ENCODE results near the gene BIRC7.

The BIRC7 gene

GRCh38 chr20:63223826-63224207 is 11.9 kb upstream of the BIRC7 start:
- no peaks in the 10 kb centered on the region for H3K9me3 ChIP-seq (ENCODE audit: control insufficient read depth in 5 of 5, low read length in 5 of 5)
- H3K36me3 ChIP-seq (ENCODE audit: control insufficient read depth in 5 of 5, insufficient read depth in 5 of 5, low read length in 5 of 5), result no peaks in the 10 kb centered on the region
- no peaks in the 10 kb centered on the region for H3K4me1 ChIP-seq (ENCODE audit: control insufficient read depth in 5 of 5, insufficient read depth in 5 of 5, low read length in 5 of 5)
- peaks cover 11 to 27% (median 25%) of the 10 kb centered on the region in 5 donors for H3K27me3 ChIP-seq (ENCODE audit: control insufficient read depth in 5 of 5, insufficient read depth in 4 of 5, low read length in 5 of 5)
- H3K27ac ChIP-seq (ENCODE audit: low read depth, low read length), result no peak overlapping the region
- H3K4me3 ChIP-seq (ENCODE audit: low read depth in 1 of 5, low read length in 5 of 5), result no peak overlapping the region
- H3K9ac ChIP-seq (ENCODE audit: low read length in 5 of 5), result no peak overlapping the region

GRCh38 chr20:63224412-63225081 is 11.2 kb upstream of the BIRC7 start:
- H3K27me3 ChIP-seq (ENCODE audit: control insufficient read depth in 5 of 5, insufficient read depth in 4 of 5, low read length in 5 of 5), result peaks cover 18 to 31% (median 27%) of the 10 kb centered on the region in 5 donors
- no peaks in the 10 kb centered on the region for H3K36me3 ChIP-seq (ENCODE audit: control insufficient read depth in 5 of 5, insufficient read depth in 5 of 5, low read length in 5 of 5)
- H3K9me3 ChIP-seq (ENCODE audit: control insufficient read depth in 5 of 5, low read length in 5 of 5), result no peaks in the 10 kb centered on the region
- no peak overlapping the region for H3K4me3 ChIP-seq (ENCODE audit: low read depth in 1 of 5, low read length in 5 of 5)
- no peak overlapping the region for H3K27ac ChIP-seq (ENCODE audit: low read depth, low read length)
- no peak overlapping the region for H3K9ac ChIP-seq (ENCODE audit: low read length in 5 of 5)
- no peaks in the 10 kb centered on the region for H3K4me1 ChIP-seq (ENCODE audit: control insufficient read depth in 5 of 5, insufficient read depth in 5 of 5, low read length in 5 of 5)

GRCh38 chr20:63225082-63225454 is 10.6 kb upstream of the BIRC7 start:
- no peak overlapping the region for H3K4me3 ChIP-seq (ENCODE audit: low read depth in 1 of 5, low read length in 5 of 5)
- no peak overlapping the region for H3K9ac ChIP-seq (ENCODE audit: low read length in 5 of 5)
- no peaks in the 10 kb centered on the region for H3K36me3 ChIP-seq (ENCODE audit: control insufficient read depth in 5 of 5, insufficient read depth in 5 of 5, low read length in 5 of 5)
- H3K9me3 ChIP-seq (ENCODE audit: control insufficient read depth in 5 of 5, low read length in 5 of 5), result no peaks in the 10 kb centered on the region
- H3K27ac ChIP-seq (ENCODE audit: low read depth, low read length), result no peak overlapping the region
- H3K4me1 ChIP-seq (ENCODE audit: control insufficient read depth in 5 of 5, insufficient read depth in 5 of 5, low read length in 5 of 5), result no peaks in the 10 kb centered on the region
- H3K27me3 ChIP-seq (ENCODE audit: control insufficient read depth in 5 of 5, insufficient read depth in 4 of 5, low read length in 5 of 5), result peaks cover 19 to 29% (median 26%) of the 10 kb centered on the region in 5 donors

- Histone ChIP-seq H3K27me3 (ENCODE audit: control insufficient read depth in 5 of 5, insufficient read depth in 4 of 5, low read length in 5 of 5) (peaks cover 22 to 33% (median 23%) of the 10 kb centered on the region in 5 donors), H3K27ac (ENCODE audit: low read depth, low read length) (no peak overlapping the region), H3K36me3 (ENCODE audit: control insufficient read depth in 5 of 5, insufficient read depth in 5 of 5, low read length in 5 of 5) (no peaks in the 10 kb centered on the region), H3K9ac (ENCODE audit: low read length in 5 of 5) (no peak overlapping the region), H3K4me3 (ENCODE audit: low read depth in 1 of 5, low read length in 5 of 5) (no peak overlapping the region), H3K4me1 (ENCODE audit: control insufficient read depth in 5 of 5, insufficient read depth in 5 of 5, low read length in 5 of 5) (peaks cover 0 to 7% (median 0%) of the 10 kb centered on the region in 5 donors), H3K9me3 (ENCODE audit: control insufficient read depth in 5 of 5, low read length in 5 of 5) (no peaks in the 10 kb centered on the region)
These were observed 9.4 kb upstream of the BIRC7 start for GRCh38 chr20:63226042-63226943.

GRCh38 chr20:63227260-63227659 is 8.4 kb upstream of the BIRC7 start:
- Histone ChIP-seq H3K9ac (ENCODE audit: low read length in 5 of 5) (no peak overlapping the region), H3K4me3 (ENCODE audit: low read depth in 1 of 5, low read length in 5 of 5) (no peak overlapping the region), H3K9me3 (ENCODE audit: control insufficient read depth in 5 of 5, low read length in 5 of 5) (no peaks in the 10 kb centered on the region), H3K36me3 (ENCODE audit: control insufficient read depth in 5 of 5, insufficient read depth in 5 of 5, low read length in 5 of 5) (no peaks in the 10 kb centered on the region), H3K4me1 (ENCODE audit: control insufficient read depth in 5 of 5, insufficient read depth in 5 of 5, low read length in 5 of 5) (peaks cover 2 to 14% (median 6%) of the 10 kb centered on the region in 5 donors), H3K27ac (ENCODE audit: low read depth, low read length) (no peak overlapping the region), H3K27me3 (ENCODE audit: control insufficient read depth in 5 of 5, insufficient read depth in 4 of 5, low read length in 5 of 5) (peaks cover 19 to 39% (median 22%) of the 10 kb centered on the region in 5 donors)

- Histone ChIP-seq H3K27me3 (ENCODE audit: control insufficient read depth in 5 of 5, insufficient read depth in 4 of 5, low read length in 5 of 5) (peaks cover 20 to 40% (median 22%) of the 10 kb centered on the region in 5 donors), H3K4me1 (ENCODE audit: control insufficient read depth in 5 of 5, insufficient read depth in 5 of 5, low read length in 5 of 5) (peaks cover 4 to 21% (median 15%) of the 10 kb centered on the region in 5 donors), H3K27ac (ENCODE audit: low read depth, low read length) (no peak overlapping the region), H3K4me3 (ENCODE audit: low read depth in 1 of 5, low read length in 5 of 5) (no peak overlapping the region), H3K36me3 (ENCODE audit: control insufficient read depth in 5 of 5, insufficient read depth in 5 of 5, low read length in 5 of 5) (no peaks in the 10 kb centered on the region), H3K9ac (ENCODE audit: low read length in 5 of 5) (no peak overlapping the region), H3K9me3 (ENCODE audit: control insufficient read depth in 5 of 5, low read length in 5 of 5) (no peaks in the 10 kb centered on the region)
These were observed 6.9 kb upstream of the BIRC7 start for GRCh38 chr20:63228806-63229205.

- H3K27me3 ChIP-seq (ENCODE audit: control insufficient read depth in 5 of 5, insufficient read depth in 4 of 5, low read length in 5 of 5), result peaks cover 25 to 52% (median 33%) of the 10 kb centered on the region in 5 donors
- H3K27ac ChIP-seq (ENCODE audit: low read depth, low read length), result no peak overlapping the region
- peaks cover 4 to 27% (median 15%) of the 10 kb centered on the region in 5 donors for H3K4me1 ChIP-seq (ENCODE audit: control insufficient read depth in 5 of 5, insufficient read depth in 5 of 5, low read length in 5 of 5)
These were observed 4.9 kb upstream of the BIRC7 start for GRCh38 chr20:63230800-63231268.

GRCh38 chr20:63232235-63233060 is 3.3 kb upstream of the BIRC7 start:
- Histone ChIP-seq H3K36me3 (ENCODE audit: control insufficient read depth in 5 of 5, insufficient read depth in 5 of 5, low read length in 5 of 5) (no peaks in the 10 kb centered on the region), H3K27me3 (ENCODE audit: control insufficient read depth in 5 of 5, insufficient read depth in 4 of 5, low read length in 5 of 5) (peaks cover 25 to 61% (median 36%) of the 10 kb centered on the region in 5 donors), H3K4me1 (ENCODE audit: control insufficient read depth in 5 of 5, insufficient read depth in 5 of 5, low read length in 5 of 5) (peaks cover 4 to 28% (median 15%) of the 10 kb centered on the region in 5 donors), H3K9me3 (ENCODE audit: control insufficient read depth in 5 of 5, low read length in 5 of 5) (no peaks in the 10 kb centered on the region), H3K4me3 (ENCODE audit: low read depth in 1 of 5, low read length in 5 of 5) (no peak overlapping the region), H3K9ac (ENCODE audit: low read length in 5 of 5) (peak overlapping the region in 1 of 5 donors; percentile 43), H3K27ac (ENCODE audit: low read depth, low read length) (no peak overlapping the region)

More at GRCh38 chr20:63230800-63231268, 4.9 kb upstream of the BIRC7 start:
- no peaks in the 10 kb centered on the region for H3K36me3 ChIP-seq (ENCODE audit: control insufficient read depth in 5 of 5, insufficient read depth in 5 of 5, low read length in 5 of 5)
- H3K9ac ChIP-seq (ENCODE audit: low read length in 5 of 5), result no peak overlapping the region
- no peak overlapping the region for H3K4me3 ChIP-seq (ENCODE audit: low read depth in 1 of 5, low read length in 5 of 5)
- H3K9me3 ChIP-seq (ENCODE audit: control insufficient read depth in 5 of 5, low read length in 5 of 5), result no peaks in the 10 kb centered on the region

- Histone ChIP-seq H3K4me3 (ENCODE audit: low read depth in 1 of 5, low read length in 5 of 5) (no peak overlapping the region), H3K9ac (ENCODE audit: low read length in 5 of 5) (no peak overlapping the region), H3K9me3 (ENCODE audit: control insufficient read depth in 5 of 5, low read length in 5 of 5) (no peaks in the 10 kb centered on the region), H3K36me3 (ENCODE audit: control insufficient read depth in 5 of 5, insufficient read depth in 5 of 5, low read length in 5 of 5) (no peaks in the 10 kb centered on the region), H3K27me3 (ENCODE audit: control insufficient read depth in 5 of 5, insufficient read depth in 4 of 5, low read length in 5 of 5) (peaks cover 25 to 59% (median 37%) of the 10 kb centered on the region in 5 donors), H3K27ac (ENCODE audit: low read depth, low read length) (no peak overlapping the region), H3K4me1 (ENCODE audit: control insufficient read depth in 5 of 5, insufficient read depth in 5 of 5, low read length in 5 of 5) (peaks cover 4 to 28% (median 15%) of the 10 kb centered on the region in 5 donors)
These were observed 2.7 kb upstream of the BIRC7 start for GRCh38 chr20:63233061-63233344.

Measured in subcutaneous abdominal adipose tissue (tissue), 5 donors.